ENCODE data around the gene NPIPB12. TPM values are rescaled to one million over a fixed set of nuclear protein-coding genes. Genes with fewer than 3 reads are reported as not detected.
"Not testable (repeated sequence)": the region's sequence is repeated elsewhere in the genome, so short reads cannot be mapped to it uniquely, and the experiment has no call there.

The NPIPB12 gene
- total and polyA plus RNA-seq, 2 of the 8 experiments (the other 6 are each of a cell fraction or from before 2014, with no cell fraction given): 43.6 to 50.9 TPM

DNA sequence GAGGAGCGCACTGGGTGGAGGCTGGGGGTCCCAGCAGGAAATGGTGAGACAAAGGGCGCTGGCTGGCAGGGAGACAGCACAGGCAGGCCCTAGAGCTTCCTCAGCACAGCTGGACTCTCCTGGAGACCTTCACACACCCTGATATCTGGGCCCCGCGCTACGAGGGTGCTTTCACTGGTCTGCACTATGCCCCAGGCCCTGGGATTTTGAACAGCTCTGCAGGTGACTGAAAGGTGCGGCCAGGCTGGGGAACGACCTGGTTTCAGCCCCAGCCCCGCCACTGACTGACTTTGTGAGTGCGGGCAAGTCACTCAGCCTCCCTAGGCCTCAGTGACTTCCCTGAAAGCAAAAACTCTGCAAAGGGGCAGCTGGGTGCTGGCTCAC is 45.6 kb downstream of the NPIPB12 start:
- H4K5ac ChIP-seq (ENCODE audit: insufficient read length, low read depth, low read length); H3K4me3 ChIP-seq (ENCODE audit: extremely low read depth in 1 of 4, insufficient read depth in 2 of 4, low read depth in 3 of 4, low read length in 4 of 4); DNase-seq (ENCODE audit: low read depth in 1 of 2, low spot score in 2 of 2); H2BK120ac ChIP-seq (replicated peaks; ENCODE audit: low read depth, low read length); H3K4me1 ChIP-seq (replicated peaks in 1 of 4; ENCODE audit: control insufficient read depth in 3 of 4, insufficient read depth in 4 of 4, low read length in 3 of 4); H4K91ac ChIP-seq (replicated peaks; ENCODE audit: insufficient read length, low read length); H4K20me1 ChIP-seq (replicated peaks in 1 of 2; ENCODE audit: control insufficient read depth in 1 of 2, insufficient read depth in 2 of 2, low read length in 2 of 2); H2BK12ac ChIP-seq (ENCODE audit: low read depth, low read length); H3K9ac ChIP-seq (replicated peaks in 1 of 4; ENCODE audit: extremely low read depth in 1 of 4, low read depth in 3 of 4, low read length in 3 of 4); H3K4me2 ChIP-seq (ENCODE audit: insufficient read depth in 1 of 2, low read depth in 2 of 2, low read length in 2 of 2); H2BK5ac ChIP-seq (ENCODE audit: low read depth, low read length); H3K79me2 ChIP-seq (ENCODE audit: control insufficient read depth in 1 of 2, insufficient read depth in 2 of 2, low read length in 2 of 2); CTCF ChIA-PET (ENCODE audit: partially characterized antibody); H3K36me3 ChIP-seq (ENCODE audit: control insufficient read depth in 2 of 4, insufficient read depth in 4 of 4, low read length in 3 of 4); H2AFZ ChIP-seq (ENCODE audit: low read length); H2BK15ac ChIP-seq (ENCODE audit: low read length); H3K18ac ChIP-seq (ENCODE audit: extremely low read depth, low read length); H3K4ac ChIP-seq (replicated peaks; ENCODE audit: insufficient read length, low read depth, low read length); POLR2A ChIA-PET (ENCODE audit: partially characterized antibody); H2AK5ac ChIP-seq (ENCODE audit: low read depth, low read length); H3K56ac ChIP-seq (replicated peaks; ENCODE audit: insufficient read length, low read depth, low read length); FAIRE-seq; H3K9me3 ChIP-seq (ENCODE audit: insufficient read depth in 2 of 2, low read depth in 1 of 2, low read length in 1 of 2); H3K27me3 ChIP-seq (replicated peaks in 1 of 4; ENCODE audit: control insufficient read depth in 3 of 4, extremely low read depth in 1 of 4, insufficient read depth in 3 of 4, low read length in 3 of 4); H3K27ac ChIP-seq (ENCODE audit: low read depth, low read length); H3K23ac ChIP-seq (ENCODE audit: insufficient read length); H3K23me2 ChIP-seq (ENCODE audit: low read depth, low read length); H2BK20ac ChIP-seq (ENCODE audit: low read length); H4K8ac ChIP-seq (ENCODE audit: extremely low read depth, insufficient read depth, low read length); H3K79me1 ChIP-seq (ENCODE audit: low read depth, low read length); H3K14ac ChIP-seq (ENCODE audit: insufficient read length): not testable (repeated sequence)
- no CpG with 5 or more reads among the region's 9 CpGs for WGBS, 2 experiments (ENCODE audit: extremely low coverage in 1 of 2, insufficient coverage in 1 of 2, insufficient read length in 1 of 2, insufficient replicate concordance in 2 of 2, low coverage in 1 of 2, low lambda C conversion rate in 2 of 2, missing lambda C conversion rate in 1 of 2)

DNA sequence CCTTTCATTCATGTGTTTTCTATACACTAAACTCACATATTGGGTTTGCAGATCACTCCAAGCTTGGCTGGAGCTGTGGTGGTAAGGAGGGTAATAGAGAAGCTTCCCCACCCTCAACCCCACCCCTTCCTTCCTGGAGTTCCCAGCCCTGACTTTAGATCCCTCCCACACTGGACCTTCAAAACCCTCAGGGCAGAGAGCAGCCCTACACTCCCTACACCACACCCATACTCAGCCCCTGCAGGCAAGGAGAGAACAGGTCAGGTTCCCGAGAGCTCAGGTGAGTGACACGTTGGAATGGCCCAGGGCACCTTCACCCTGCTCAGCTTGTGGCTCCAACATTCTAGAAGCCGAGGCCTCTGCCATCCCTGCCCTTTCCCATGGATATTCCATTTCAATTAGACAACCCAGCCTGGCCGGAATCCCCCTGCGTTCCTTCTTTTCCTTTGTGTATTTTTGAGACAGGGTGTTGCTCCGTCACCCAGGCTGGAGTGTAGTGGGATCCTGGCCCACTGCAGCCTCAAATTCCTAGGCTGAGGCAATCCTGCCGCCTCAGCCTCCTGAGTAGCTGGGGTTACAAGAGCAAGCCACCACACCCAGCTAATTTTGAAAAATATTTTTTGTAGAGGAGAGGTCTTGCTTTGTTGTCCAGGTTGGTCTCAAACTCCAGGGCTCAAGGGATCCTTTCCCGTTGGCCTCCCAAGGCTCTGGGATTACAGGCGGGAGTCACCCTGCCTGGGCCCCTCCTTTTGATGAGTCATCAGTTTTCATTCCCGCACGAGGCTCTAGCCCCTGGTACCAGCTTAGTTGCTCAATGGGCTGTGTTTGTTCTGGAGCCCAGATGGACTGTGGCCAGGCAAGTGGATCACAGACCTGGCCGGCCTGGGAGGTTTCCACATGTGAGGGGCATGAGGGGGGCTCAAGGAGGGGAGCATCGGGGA is 46.2 kb downstream of the NPIPB12 start, which contains the start of gene SULT1A4:
TSS of gene SULT1A4 (plus strand) at position 208 of the 941 bp plus-strand sequence. CDS start 1,473 bp downstream, outside the sequence.
- H2BK12ac ChIP-seq (ENCODE audit: low read depth, low read length); H3K36me3 ChIP-seq (ENCODE audit: control insufficient read depth in 2 of 4, insufficient read depth in 4 of 4, low read length in 3 of 4); H3K4ac ChIP-seq (replicated peaks; ENCODE audit: insufficient read length, low read depth, low read length); H4K20me1 ChIP-seq (replicated peaks in 1 of 2; ENCODE audit: control insufficient read depth in 1 of 2, insufficient read depth in 2 of 2, low read length in 2 of 2); H3K9ac ChIP-seq (replicated peaks in 1 of 4; ENCODE audit: extremely low read depth in 1 of 4, low read depth in 3 of 4, low read length in 3 of 4); H3K79me2 ChIP-seq (ENCODE audit: control insufficient read depth in 1 of 2, insufficient read depth in 2 of 2, low read length in 2 of 2); H3K4me1 ChIP-seq (replicated peaks in 1 of 4; ENCODE audit: control insufficient read depth in 3 of 4, insufficient read depth in 4 of 4, low read length in 3 of 4); CTCF ChIA-PET (ENCODE audit: partially characterized antibody); H2BK15ac ChIP-seq (ENCODE audit: low read length); H3K56ac ChIP-seq (replicated peaks; ENCODE audit: insufficient read length, low read depth, low read length); H2BK120ac ChIP-seq (replicated peaks; ENCODE audit: low read depth, low read length); H4K91ac ChIP-seq (replicated peaks; ENCODE audit: insufficient read length, low read length); H3K4me2 ChIP-seq (ENCODE audit: insufficient read depth in 1 of 2, low read depth in 2 of 2, low read length in 2 of 2); FAIRE-seq; H3K14ac ChIP-seq (ENCODE audit: insufficient read length); H2BK20ac ChIP-seq (ENCODE audit: low read length); H3K23me2 ChIP-seq (ENCODE audit: low read depth, low read length); H3K23ac ChIP-seq (ENCODE audit: insufficient read length); H2AK5ac ChIP-seq (ENCODE audit: low read depth, low read length); H3K27me3 ChIP-seq (replicated peaks in 1 of 4; ENCODE audit: control insufficient read depth in 3 of 4, extremely low read depth in 1 of 4, insufficient read depth in 3 of 4, low read length in 3 of 4); H4K5ac ChIP-seq (ENCODE audit: insufficient read length, low read depth, low read length); H3K27ac ChIP-seq (ENCODE audit: low read depth, low read length); H3K18ac ChIP-seq (ENCODE audit: extremely low read depth, low read length); DNase-seq (ENCODE audit: low read depth in 1 of 2, low spot score in 2 of 2); H3K4me3 ChIP-seq (ENCODE audit: extremely low read depth in 1 of 4, insufficient read depth in 2 of 4, low read depth in 3 of 4, low read length in 4 of 4); H3K79me1 ChIP-seq (ENCODE audit: low read depth, low read length); POLR2A ChIA-PET (ENCODE audit: partially characterized antibody); H2BK5ac ChIP-seq (ENCODE audit: low read depth, low read length); H3K9me3 ChIP-seq (ENCODE audit: insufficient read depth in 2 of 2, low read depth in 1 of 2, low read length in 1 of 2); H2AFZ ChIP-seq (ENCODE audit: low read length); H4K8ac ChIP-seq (ENCODE audit: extremely low read depth, insufficient read depth, low read length): not testable (repeated sequence)
- no CpG with 5 or more reads among the region's 13 CpGs for WGBS, 2 experiments (ENCODE audit: extremely low coverage in 1 of 2, insufficient coverage in 1 of 2, insufficient read length in 1 of 2, insufficient replicate concordance in 2 of 2, low coverage in 1 of 2, low lambda C conversion rate in 2 of 2, missing lambda C conversion rate in 1 of 2)
